T-cell (primary cell): ENCODE data around the gene ROMO1. TPM values are rescaled to one million over a fixed set of nuclear protein-coding genes. Genes with fewer than 3 reads are reported as not detected.

Source experiments
- ATAC-seq, 4 experiments: fragments of 200-7000 bp in 3 of 4; fragments of 150-1000 bp in 1 of 4; cut with Tn5 transposase; replicated peaks in 1 of 4; 1 replicate in 3 of 4; 2 replicates in 1 of 4; pipeline ENCODE4 v1.10.0; 2021; ENCODE audit warnings: moderate library complexity in 3 of 4, mild to moderate bottlenecking in 2 of 4, moderate number of reproducible peaks in 1 of 4
- CTCF ChIA-PET, 2 donors: fragments of 300-600 bp; sonication (Branson Sonifier 250); formaldehyde crosslinking; loops; one replicate each; lab custom pipeline; 2022; ENCODE audit warnings: antibody characterized with exemption in 2 of 2; lab: Charles Lee
- POLR2A ChIA-PET, 2 donors: fragments of 300-600 bp; sonication (Branson Sonifier 250); formaldehyde crosslinking; loops; one replicate each; lab custom pipeline; 2022; ENCODE audit warnings: antibody characterized with exemption in 2 of 2; lab: Charles Lee
- DNase-seq, 35 experiments: peaks; one replicate each; pipeline versions ENCODE4 v3.0.0 to v3.0.0-alpha.2; 2013 to 2023
- H3K27ac ChIP-seq: one replicate; pipeline ENCODE4 v1.5.1; 2013; ENCODE audit warnings: low read length
- H3K27me3 ChIP-seq, 2 experiments: replicated peaks in 1 of 2; 1 replicate in 1 of 2; 2 replicates in 1 of 2; pipeline versions ENCODE4 v1.6.1 to v1.7.0; 2013; ENCODE audit warnings: low read length in 1 of 2, mixed read lengths in 1 of 2; ENCODE audit not compliant: control insufficient read depth in 2 of 2, insufficient read depth in 2 of 2; ENCODE audit errors: extremely low read depth in 1 of 2
- H3K36me3 ChIP-seq, 2 donors: 1 replicate in 1 of 2; 2 replicates in 1 of 2; pipeline versions ENCODE4 v1.6.1 to v1.7.0; 2013; ENCODE audit warnings: low read length in 1 of 2; ENCODE audit not compliant: control insufficient read depth in 2 of 2, insufficient read depth in 1 of 2; ENCODE audit errors: extremely low read depth in 1 of 2
- H3K4me1 ChIP-seq, 2 experiments: 1 replicate in 1 of 2; 2 replicates in 1 of 2; pipeline versions ENCODE4 v1.6.1 to v1.7.0; 2013; ENCODE audit warnings: low read length in 2 of 2, mixed read lengths in 1 of 2; ENCODE audit not compliant: insufficient read depth in 2 of 2, control insufficient read depth in 1 of 2; ENCODE audit errors: extremely low read depth in 1 of 2
- H3K4me3 ChIP-seq, 2 donors: 1 replicate in 1 of 2; 2 replicates in 1 of 2; pipeline versions ENCODE4 v1.5.1 to v1.7.0; 2013; ENCODE audit warnings: mild to moderate bottlenecking in 2 of 2, low read length in 1 of 2, moderate library complexity in 1 of 2; ENCODE audit not compliant: control insufficient read depth in 1 of 2; ENCODE audit errors: extremely low read depth in 1 of 2
- H3K9me3 ChIP-seq: 2 replicates; pipeline ENCODE4 v1.7.0; 2013
- H3K27ac Mint-ChIP-seq, 2 donors: one replicate each; pipeline ENCODE4 v1.8.0; 2020 to 2021; ENCODE audit warnings: mild to moderate bottlenecking in 2 of 2, mixed read lengths in 2 of 2
- H3K27me3 Mint-ChIP-seq, 2 donors: one replicate each; pipeline ENCODE4 v1.8.0; 2021 to 2022; ENCODE audit warnings: mixed read lengths in 2 of 2
- H3K36me3 Mint-ChIP-seq: one replicate; pipeline ENCODE4 v1.8.0; 2021; ENCODE audit warnings: mixed read lengths
- H3K4me1 Mint-ChIP-seq, 3 donors: one replicate each; pipeline ENCODE4 v1.8.0; 2020 to 2022; ENCODE audit warnings: mixed read lengths in 3 of 3, mild to moderate bottlenecking in 1 of 3
- H3K4me3 Mint-ChIP-seq, 3 donors: one replicate each; pipeline ENCODE4 v1.8.0; 2020 to 2022; ENCODE audit warnings: mild to moderate bottlenecking in 3 of 3, mixed read lengths in 3 of 3, moderate library complexity in 3 of 3
- H3K9me3 Mint-ChIP-seq, 3 donors: one replicate each; pipeline ENCODE4 v1.8.0; 2020 to 2022; ENCODE audit warnings: mixed read lengths in 3 of 3
- WGBS: methylation state at CpG from one replicate; pipeline ENCODE4 v1.1.5; 2013; ENCODE audit warnings: missing lambda C conversion rate; ENCODE audit not compliant: insufficient coverage; 5-methylcytosine and 5-hydroxymethylcytosine counted together
- total RNA-seq, 35 experiments: library from RNA in 6 of 35; stranded (reverse) in 6 of 35; fragments of 120-200 nt in 1 of 35; gene quantifications; one replicate each; pipeline versions ENCODE4 v1.2.1 to v1.2.4 and lab custom pipeline; 2013 to 2026

Gene ROMO1
- total RNA-seq, 5 donors from 2014 or later (not counting 1 experiment from before 2014, with no cell fraction given): 38.4 to 79.7 (median 62.5) TPM

DNA sequence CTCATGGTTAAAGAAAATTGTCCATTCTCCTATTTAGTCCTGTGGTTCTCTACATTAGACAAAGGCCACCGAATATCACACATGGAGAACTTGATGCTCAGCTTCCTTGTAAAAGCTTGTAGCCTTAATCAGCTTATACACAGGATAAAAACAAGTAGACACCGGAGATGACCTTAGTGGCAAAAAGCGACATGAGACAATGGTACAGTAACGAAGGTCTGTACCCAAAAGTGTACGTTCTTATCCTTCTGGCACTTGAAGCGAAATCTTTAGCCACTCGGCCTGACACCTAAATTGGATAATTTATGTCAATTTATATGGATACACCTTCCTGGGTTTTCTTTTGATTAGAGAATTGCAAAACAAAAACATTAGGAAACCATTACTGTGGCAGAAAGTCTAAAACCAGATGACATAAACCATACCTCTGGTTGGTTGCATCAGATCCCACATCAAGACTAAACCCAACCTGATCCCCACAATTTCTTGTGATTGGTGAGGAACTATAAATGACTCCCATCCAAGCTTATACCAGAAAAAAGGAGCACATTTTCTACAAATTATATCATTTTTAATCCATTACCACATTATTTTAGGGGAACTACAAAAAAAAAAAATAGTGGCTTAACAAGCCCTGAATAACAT is 36.7 kb downstream of the ROMO1 start:
- ChIA-PET CTCF (interaction anchor here (0.7 to 1.3 kb wide), 3 partner anchors 13 to 35 kb away, joined by 3 to 4 read pairs (median 3); no protein-coding TSS in a partner anchor), POLR2A (interaction anchor here (0.6 to 2.3 kb wide), 13 partner anchors 8 to 43 kb away, joined by 3 to 13 read pairs (median 4); partner anchors contain the start of gene PHF20 (in 1 of the 2))
- H3K36me3 ChIP-seq: peaks cover 0 to 93% of the 10 kb centered on the region in 2 donors
- no peaks in the 10 kb centered on the region for H3K27me3 ChIP-seq
- H3K27me3 Mint-ChIP-seq: no peaks in the 10 kb centered on the region
- H3K9me3 ChIP-seq: no peaks in the 10 kb centered on the region
- H3K36me3 Mint-ChIP-seq: peaks cover 53% of the 10 kb centered on the region
- peak overlapping the region; percentile 17 for H3K27ac ChIP-seq
- peaks cover 48 to 63% of the 10 kb centered on the region in 2 experiments for H3K4me1 ChIP-seq
- H3K4me3 ChIP-seq: no peak overlapping the region
- peaks cover 80 to 84% (median 82%) of the 10 kb centered on the region in 3 donors for H3K4me1 Mint-ChIP-seq
- DNase-seq: no peak
- ATAC-seq: no peak
- WGBS: 57% methylated on average over 4 of the region's 7 CpGs
- no peaks in the 10 kb centered on the region for H3K9me3 Mint-ChIP-seq
- peak overlapping the region in 1 of 2 donors; percentile 2 for H3K27ac Mint-ChIP-seq
- peak overlapping the region; percentile 50 to 94 (median 54) for H3K4me3 Mint-ChIP-seq

DNA sequence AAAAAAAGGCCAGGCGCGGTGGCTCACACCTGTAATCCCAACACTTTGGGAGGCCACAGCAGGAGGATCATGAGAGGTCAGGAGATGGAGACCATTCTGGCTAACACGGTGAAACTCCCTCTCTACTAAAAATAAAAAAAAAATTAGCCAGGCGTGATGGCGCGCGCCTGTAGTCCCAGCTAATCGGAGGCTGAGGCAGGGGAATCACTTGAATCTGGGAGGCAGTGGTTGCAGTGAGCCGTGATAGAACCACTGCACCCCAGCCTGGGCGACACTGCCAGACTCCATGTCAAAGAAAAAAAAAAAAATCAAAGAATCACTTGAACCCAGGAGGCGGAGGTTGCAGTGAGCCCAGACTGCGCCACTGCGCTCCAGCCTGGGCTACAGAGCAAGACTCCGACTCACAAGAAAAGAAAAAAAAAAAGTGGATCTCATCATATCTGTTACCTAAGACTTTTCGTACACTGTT is 38.7 kb downstream of the ROMO1 start:
- Mint-ChIP-seq H3K36me3 (peaks cover 50% of the 10 kb centered on the region), H3K9me3 (no peaks in the 10 kb centered on the region), H3K27me3 (no peaks in the 10 kb centered on the region), H3K27ac (peak overlapping the region; percentile 49 to 67), H3K4me3 (peak overlapping the region; percentile 69 to 94 (median 69)), H3K4me1 (peaks cover 68 to 84% (median 70%) of the 10 kb centered on the region in 3 donors)
- Histone ChIP-seq H3K27ac (peak overlapping the region; percentile 99), H3K9me3 (no peaks in the 10 kb centered on the region), H3K4me3 (no peak overlapping the region), H3K27me3 (no peaks in the 10 kb centered on the region), H3K36me3 (peaks cover 0 to 75% of the 10 kb centered on the region in 2 donors), H3K4me1 (peaks cover 43 to 58% of the 10 kb centered on the region in 2 experiments)
- ChIA-PET POLR2A (interaction anchor here (0.6 to 2.6 kb wide), 6 partner anchors 15 to 128 kb away, joined by 3 to 20 read pairs (median 6); no protein-coding TSS in a partner anchor), CTCF (interaction anchor here in 1 of 2 donors (0.6 to 1.0 kb wide), 2 partner anchors 12 to 16 kb away, joined by 3 to 6 read pairs; no protein-coding TSS in a partner anchor)
- no peak for ATAC-seq
- WGBS: 84% methylated on average over 6 of the region's 15 CpGs
- no peak for DNase-seq

GRCh38 chr20:35738410-35739179 is 39.4 kb downstream of the ROMO1 start:
- no peaks in the 10 kb centered on the region for H3K27me3 Mint-ChIP-seq
- H3K9me3 Mint-ChIP-seq: no peaks in the 10 kb centered on the region
- no peak for ATAC-seq
- H3K36me3 ChIP-seq: peaks cover 0 to 68% of the 10 kb centered on the region in 2 donors
- H3K4me1 Mint-ChIP-seq: peaks cover 67 to 84% (median 70%) of the 10 kb centered on the region in 3 donors
- peak overlapping the region; percentile 69 to 94 (median 69) for H3K4me3 Mint-ChIP-seq
- H3K4me1 ChIP-seq: peaks cover 44 to 62% of the 10 kb centered on the region in 2 experiments
- H3K27me3 ChIP-seq: no peaks in the 10 kb centered on the region
- H3K9me3 ChIP-seq: no peaks in the 10 kb centered on the region
- no CpG with 5 or more reads among the region's 4 CpGs for WGBS
- ChIA-PET POLR2A (interaction anchor here (0.6 to 7.0 kb wide), 12 partner anchors 9 to 127 kb away, joined by 3 to 246 read pairs (median 8); partner anchors contain the start of genes PHF20 (in 2 of the 2) and SPAG4 (in 1 of the 2)), CTCF (interaction anchor here in 1 of 2 donors (0.6 to 1.3 kb wide), 4 partner anchors 13 to 272 kb away, joined by 3 to 12 read pairs (median 4); partner anchors contain the start of gene PHF20)
- peak overlapping the region; percentile 49 to 67 for H3K27ac Mint-ChIP-seq
- DNase-seq: no peak
- H3K4me3 ChIP-seq: no peak overlapping the region
- peak overlapping the region; percentile 99 for H3K27ac ChIP-seq
- H3K36me3 Mint-ChIP-seq: peaks cover 49% of the 10 kb centered on the region

DNA sequence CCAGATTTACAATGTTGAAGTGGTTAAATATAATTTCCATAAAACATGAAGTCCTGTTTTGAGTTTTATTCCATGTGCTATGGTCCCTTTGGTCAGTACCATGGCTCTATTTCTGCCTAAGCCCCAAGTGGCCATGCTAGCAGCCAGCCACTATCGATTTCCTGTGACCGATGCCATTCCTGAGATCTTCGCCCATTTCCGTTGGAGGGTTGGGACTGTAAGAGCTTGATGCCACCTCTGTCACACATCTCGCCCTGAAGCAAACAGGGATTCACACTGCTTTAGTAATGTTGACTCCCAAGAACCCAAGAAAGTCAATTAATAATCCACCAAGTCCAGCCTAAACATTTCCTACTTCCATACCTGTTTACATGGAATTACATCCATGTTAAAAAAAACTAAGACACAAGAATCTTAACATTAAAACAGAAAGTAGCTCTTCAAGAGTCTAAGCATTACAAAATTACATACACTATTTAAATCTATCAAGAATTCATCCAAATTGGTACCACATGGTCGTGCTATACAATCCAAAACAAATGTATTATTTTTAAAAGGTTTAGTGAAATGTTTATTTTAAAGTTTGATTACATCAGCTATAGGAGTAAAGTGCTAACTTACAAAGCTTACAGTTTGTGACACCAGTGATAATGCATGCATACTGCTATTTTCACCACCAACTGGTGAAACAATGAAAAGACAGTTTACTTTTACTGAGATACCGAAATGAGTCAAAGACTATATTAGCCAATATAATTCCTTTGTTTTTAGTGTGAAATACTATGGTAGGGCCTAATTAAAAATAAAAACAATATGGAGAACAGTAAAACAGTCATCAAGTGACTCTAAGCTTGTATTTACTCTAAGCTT is 40.3 kb downstream of the ROMO1 start:
- Histone ChIP-seq H3K36me3 (peaks cover 0 to 59% of the 10 kb centered on the region in 2 donors), H3K9me3 (no peaks in the 10 kb centered on the region), H3K4me1 (peaks cover 52 to 64% of the 10 kb centered on the region in 2 experiments), H3K27me3 (no peaks in the 10 kb centered on the region), H3K4me3 (peak overlapping the region; percentile 27 to 89), H3K27ac (peak overlapping the region; percentile 99)
- H3K4me1 Mint-ChIP-seq: peaks cover 67 to 84% (median 70%) of the 10 kb centered on the region in 3 donors
- WGBS: 33% methylated on average over 2 of the region's 7 CpGs
- H3K27me3 Mint-ChIP-seq: no peaks in the 10 kb centered on the region
- ChIA-PET CTCF (interaction anchor here in 1 of 2 donors (0.7 to 1.4 kb wide), 10 partner anchors 9 to 1262 kb away, joined by 3 to 13 read pairs (median 4); partner anchors contain the start of gene PHF20), POLR2A (interaction anchor here (0.5 to 7.0 kb wide), 26 partner anchors 9 to 124 kb away, joined by 3 to 246 read pairs (median 4); partner anchors contain the start of genes PHF20 (in 2 of the 2) and SPAG4 (in 1 of the 2))
- no peaks in the 10 kb centered on the region for H3K9me3 Mint-ChIP-seq
- H3K27ac Mint-ChIP-seq: peak overlapping the region; percentile 78 to 79
- DNase-seq (peak in 1 of 35 experiments; percentile 60), ATAC-seq (no peak)
- H3K36me3 Mint-ChIP-seq: peaks cover 41% of the 10 kb centered on the region
- peak overlapping the region; percentile 94 to 100 (median 99) for H3K4me3 Mint-ChIP-seq

DNA sequence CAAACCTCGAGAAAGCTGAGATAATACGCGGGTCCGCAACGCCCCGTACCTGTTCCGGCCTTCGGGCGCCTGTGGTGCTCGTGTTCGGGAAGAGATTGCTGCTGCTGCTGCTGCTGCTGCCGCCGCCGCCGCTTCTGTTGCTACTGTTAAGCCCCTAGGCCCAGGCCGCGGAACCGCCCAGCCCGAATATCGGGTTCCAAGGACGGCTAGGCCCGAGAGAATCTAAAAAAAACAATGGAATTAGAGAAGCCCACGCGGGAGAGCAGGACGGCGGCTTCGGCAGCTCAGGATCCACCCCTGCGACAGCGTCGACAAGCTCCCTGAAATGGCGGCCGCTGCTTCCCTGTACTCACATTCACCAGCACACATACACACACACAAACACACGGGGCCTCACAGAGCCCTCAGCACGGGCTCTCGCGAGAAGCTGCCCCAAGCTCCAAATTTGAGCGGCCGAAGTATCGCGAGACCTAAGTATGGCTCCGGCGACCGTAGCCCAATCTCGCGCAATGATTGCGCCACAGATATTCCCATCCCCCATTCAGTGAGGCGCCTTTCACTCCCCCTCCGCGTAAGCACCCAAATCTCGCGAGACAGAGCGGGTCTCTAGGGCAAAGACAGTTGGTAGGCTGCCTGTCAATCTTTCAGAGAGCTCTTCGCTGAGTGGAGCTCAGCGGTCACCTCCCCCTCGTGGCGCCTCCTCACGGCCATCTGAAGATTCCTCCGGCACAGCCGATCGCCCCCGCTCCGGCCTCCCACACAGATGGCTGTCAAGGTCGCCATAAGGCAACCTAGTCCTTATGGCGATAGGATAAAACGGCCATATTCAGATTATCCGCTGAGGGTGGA is 42.9 kb downstream of the ROMO1 start, which contains the start of gene RBM39:
RBM39 (minus strand) TSS at position 369 of the 849 bp plus-strand sequence. CDS start 1,386 bp downstream, outside the sequence.
- POLR2A ChIA-PET: interaction anchor here (0.5 to 7.0 kb wide), 30 partner anchors 8 to 1455 kb away, joined by 3 to 246 read pairs (median 4); partner anchors contain the start of genes PHF20 (in 2 of the 2), MMP24OS (in 1 of the 2), SCAND1 (in 1 of the 2) and SPAG4 (in 1 of the 2)
- Mint-ChIP-seq H3K27me3 (no peaks in the 10 kb centered on the region), H3K4me3 (peak within 1 kb of the TSS; percentile 94 to 100 (median 99)), H3K4me1 (peaks cover 48 to 70% (median 52%) of the 10 kb centered on the region in 3 donors), H3K9me3 (no peaks in the 10 kb centered on the region), H3K27ac (peak within 1 kb of the TSS; percentile 100), H3K36me3 (peaks cover 30% of the 10 kb centered on the region)
- DNase-seq (peak; percentile 96 to 100 (median 99)), ATAC-seq (peak; percentile 85 to 88 (median 86))
- Histone ChIP-seq H3K27ac (peak within 1 kb of the TSS; percentile 99), H3K4me3 (peak within 1 kb of the TSS; percentile 89 to 99), H3K27me3 (no peaks in the 10 kb centered on the region), H3K36me3 (peaks cover 0 to 35% of the 10 kb centered on the region in 2 donors), H3K9me3 (no peaks in the 10 kb centered on the region), H3K4me1 (peaks cover 43% of the 10 kb centered on the region in 2 experiments)
- under 1% methylated on average over 61 of the region's 66 CpGs for WGBS
- CTCF ChIA-PET: interaction anchor here (0.6 to 3.6 kb wide), 16 partner anchors 8 to 859 kb away, joined by 3 to 35 read pairs (median 4); partner anchors contain the start of genes PHF20 (in 2 of the 2), EDEM2 (in 1 of the 2), NFS1 (in 1 of the 2) and ROMO1 (in 1 of the 2)
